ENCODE data around the gene ATG16L1. TPM values are rescaled to one million over a fixed set of nuclear protein-coding genes. Genes with fewer than 3 reads are reported as not detected.

Gene ATG16L1
- total and polyA plus RNA-seq, 2 experiments from 2014 or later = 16.2 to 17.2 TPM

DNA sequence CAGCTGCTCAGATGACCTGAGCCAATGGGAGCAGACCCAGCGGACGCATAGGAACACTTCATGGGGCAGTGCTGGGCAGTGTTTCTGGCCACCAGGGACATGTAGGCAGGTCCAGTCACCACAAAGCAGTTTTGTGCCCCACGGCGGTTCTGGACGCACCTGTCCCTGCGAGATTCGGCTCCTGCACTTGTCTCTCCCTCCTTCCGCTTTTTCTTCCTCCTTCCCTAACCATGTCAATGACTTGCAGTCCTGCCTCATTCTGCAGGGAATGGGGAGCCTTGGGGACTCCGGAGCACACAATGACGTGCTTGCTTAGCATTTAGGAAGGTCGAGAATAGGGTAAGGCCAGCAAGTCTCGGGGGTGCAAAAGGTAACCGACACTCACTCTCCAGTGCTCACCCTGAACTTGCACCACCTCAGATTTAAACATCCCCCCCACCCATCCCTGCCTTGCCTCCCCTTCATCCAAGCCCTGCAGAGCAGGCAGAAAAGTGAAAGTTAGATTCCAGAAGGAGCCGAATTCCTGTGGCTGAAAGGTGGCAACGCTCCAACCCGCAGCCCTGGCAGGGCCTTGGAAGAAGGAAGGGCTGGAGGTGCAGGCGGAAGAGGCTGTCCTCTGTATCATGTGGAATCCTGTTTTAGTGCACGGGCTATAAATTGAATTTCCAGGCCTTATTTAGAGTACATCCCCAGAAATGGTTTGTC, 40.5 kb upstream of the ATG16L1 start:
- H3K9ac ChIP-seq = no peak overlapping the region
- H3K9me3 ChIP-seq (ENCODE audit: low read depth) = no peaks in the 10 kb centered on the region
- H3K4me1 ChIP-seq (ENCODE audit: insufficient read depth) = 0 out of 2 replicates have a peak, but pooled peaks cover 3% of the 10 kb centered on the region
- no peaks in the 10 kb centered on the region for H4K20me1 ChIP-seq (ENCODE audit: insufficient read depth)
- no peak overlapping the region for H3K27ac ChIP-seq
- WGBS, 2 experiments (ENCODE audit: low coverage in 1 of 2, low lambda C conversion rate in 2 of 2, missing lambda C conversion rate in 2 of 2) = 37% methylated on average over 18 of the region's 18 CpGs
- peak overlapping the region; percentile 13; the same call in 1 of the 2 replicates for H2AFZ ChIP-seq
- no peaks in the 10 kb centered on the region for H3K79me2 ChIP-seq (ENCODE audit: insufficient read depth)
- in situ Hi-C loops (cut with MboI) = no loop called here
- H3K9me2 ChIP-seq (ENCODE audit: insufficient read depth) = no peaks in the 10 kb centered on the region
- peaks cover 35% of the 10 kb centered on the region for H3K27me3 ChIP-seq (replicated peaks; ENCODE audit: insufficient read depth)
- TF ChIP-seq EZH2phosphoT487 (IDR thresholded peaks at IDR 0.05; ENCODE audit: insufficient read depth, low read depth) (0 out of 2 replicates have a peak, but pooled peaks have one; percentile 54), EZH2 (IDR thresholded peaks at IDR 0.05; ENCODE audit: insufficient read depth, poor library complexity, severe bottlenecking) (no peak)
- H3K36me3 ChIP-seq (ENCODE audit: low read depth) = no peaks in the 10 kb centered on the region
- no peak overlapping the region; the same call in 1 of the 2 replicates for H3K4me3 ChIP-seq
- no peaks in the 10 kb centered on the region for H3F3A ChIP-seq (ENCODE audit: insufficient read depth)
- peak overlapping the region; percentile 39 for H3K4me2 ChIP-seq (ENCODE audit: unreplicated experiment)
- DNase-seq = peak; percentile 91

- Histone ChIP-seq H3K9me3 (ENCODE audit: low read depth) (no peaks in the 10 kb centered on the region), H3K79me2 (ENCODE audit: insufficient read depth) (no peaks in the 10 kb centered on the region), H3K9me2 (ENCODE audit: insufficient read depth) (no peaks in the 10 kb centered on the region), H3K9ac (no peak overlapping the region), H4K20me1 (ENCODE audit: insufficient read depth) (no peaks in the 10 kb centered on the region), H3K4me2 (ENCODE audit: unreplicated experiment) (peak overlapping the region; percentile 39), H3K36me3 (ENCODE audit: low read depth) (no peaks in the 10 kb centered on the region), H3K27ac (no peak overlapping the region), H3F3A (ENCODE audit: insufficient read depth) (no peaks in the 10 kb centered on the region), H3K4me1 (ENCODE audit: insufficient read depth) (0 out of 2 replicates have a peak, but pooled peaks cover 3% of the 10 kb centered on the region), H3K4me3 (no peak overlapping the region; the same call in 1 of the 2 replicates), H3K27me3 (replicated peaks; ENCODE audit: insufficient read depth) (peaks cover 35% of the 10 kb centered on the region), H2AFZ (peak overlapping the region; percentile 13; the same call in 1 of the 2 replicates)
- DNase-seq = no peak
- no peak for TF ChIP-seq EZH2 (IDR thresholded peaks at IDR 0.05; ENCODE audit: insufficient read depth, poor library complexity, severe bottlenecking)
- TF ChIP-seq EZH2phosphoT487 (IDR thresholded peaks at IDR 0.05; ENCODE audit: insufficient read depth, low read depth) = no peak
- 22 to 23% methylated on average over 3 of the region's 3 CpGs for WGBS, 2 experiments (ENCODE audit: low coverage in 1 of 2, low lambda C conversion rate in 2 of 2, missing lambda C conversion rate in 2 of 2)
- in situ Hi-C loops (cut with MboI) = no loop called here
Measured at GRCh38 chr2:233211548-233211895, 40.0 kb upstream of the ATG16L1 start.

- Histone ChIP-seq H3K4me2 (ENCODE audit: unreplicated experiment) (no peak overlapping the region), H3K9me3 (ENCODE audit: low read depth) (no peaks in the 10 kb centered on the region), H3K9me2 (ENCODE audit: insufficient read depth) (no peaks in the 10 kb centered on the region), H3K4me1 (ENCODE audit: insufficient read depth) (0 out of 2 replicates have a peak, but pooled peaks cover 3% of the 10 kb centered on the region), H4K20me1 (ENCODE audit: insufficient read depth) (no peaks in the 10 kb centered on the region), H2AFZ (no peak overlapping the region), H3K27me3 (replicated peaks; ENCODE audit: insufficient read depth) (peaks cover 28% of the 10 kb centered on the region; the same call in 1 of the 2 replicates), H3K4me3 (no peak overlapping the region), H3K79me2 (ENCODE audit: insufficient read depth) (no peaks in the 10 kb centered on the region), H3F3A (ENCODE audit: insufficient read depth) (no peaks in the 10 kb centered on the region), H3K36me3 (ENCODE audit: low read depth) (no peaks in the 10 kb centered on the region), H3K9ac (no peak overlapping the region), H3K27ac (no peak overlapping the region)
- in situ Hi-C loops (cut with MboI) = no loop called here
- 61 to 66% methylated on average over 15 of the region's 15 CpGs for WGBS, 2 experiments (ENCODE audit: low coverage in 1 of 2, low lambda C conversion rate in 2 of 2, missing lambda C conversion rate in 2 of 2)
- no peak for DNase-seq
- TF ChIP-seq EZH2 (IDR thresholded peaks at IDR 0.05; ENCODE audit: insufficient read depth, poor library complexity, severe bottlenecking) (no peak), EZH2phosphoT487 (IDR thresholded peaks at IDR 0.05; ENCODE audit: insufficient read depth, low read depth) (no peak)
Measured at GRCh38 chr2:233213011-233213410, 38.5 kb upstream of the ATG16L1 start.

- in situ Hi-C loops (cut with MboI) = no loop called here
- H2AFZ ChIP-seq = no peak overlapping the region
- H3K4me3 ChIP-seq = no peak overlapping the region
- H3K4me2 ChIP-seq (ENCODE audit: unreplicated experiment) = no peak overlapping the region
- WGBS, 2 experiments (ENCODE audit: low coverage in 1 of 2, low lambda C conversion rate in 2 of 2, missing lambda C conversion rate in 2 of 2) = 89 to 92% methylated on average over 6 of the region's 6 CpGs
- no peak overlapping the region for H3K9ac ChIP-seq
- no peaks in the 10 kb centered on the region for H3F3A ChIP-seq (ENCODE audit: insufficient read depth)
- H3K27ac ChIP-seq = no peak overlapping the region
- no peaks in the 10 kb centered on the region for H3K9me2 ChIP-seq (ENCODE audit: insufficient read depth)
- peaks cover 19% of the 10 kb centered on the region; the same call in 1 of the 2 replicates for H3K27me3 ChIP-seq (replicated peaks; ENCODE audit: insufficient read depth)
- H4K20me1 ChIP-seq (ENCODE audit: insufficient read depth) = no peaks in the 10 kb centered on the region
- 0 out of 2 replicates have a peak, but pooled peaks cover 3% of the 10 kb centered on the region for H3K4me1 ChIP-seq (ENCODE audit: insufficient read depth)
- TF ChIP-seq EZH2phosphoT487 (IDR thresholded peaks at IDR 0.05; ENCODE audit: insufficient read depth, low read depth) = no peak
- TF ChIP-seq EZH2 (IDR thresholded peaks at IDR 0.05; ENCODE audit: insufficient read depth, poor library complexity, severe bottlenecking) = no peak
- DNase-seq = no peak
- no peaks in the 10 kb centered on the region for H3K79me2 ChIP-seq (ENCODE audit: insufficient read depth)
- H3K9me3 ChIP-seq (ENCODE audit: low read depth) = no peaks in the 10 kb centered on the region
- H3K36me3 ChIP-seq (ENCODE audit: low read depth) = no peaks in the 10 kb centered on the region
Measured at GRCh38 chr2:233213975-233214374, 37.5 kb upstream of the ATG16L1 start.
